ENCODE measurements around the gene ADGRL1. TPM values are rescaled to one million over a fixed set of nuclear protein-coding genes. Genes with fewer than 3 reads are reported as not detected.

Gene ADGRL1
- total RNA-seq, 1 experiment from 2014 or later = 117 TPM

DNA sequence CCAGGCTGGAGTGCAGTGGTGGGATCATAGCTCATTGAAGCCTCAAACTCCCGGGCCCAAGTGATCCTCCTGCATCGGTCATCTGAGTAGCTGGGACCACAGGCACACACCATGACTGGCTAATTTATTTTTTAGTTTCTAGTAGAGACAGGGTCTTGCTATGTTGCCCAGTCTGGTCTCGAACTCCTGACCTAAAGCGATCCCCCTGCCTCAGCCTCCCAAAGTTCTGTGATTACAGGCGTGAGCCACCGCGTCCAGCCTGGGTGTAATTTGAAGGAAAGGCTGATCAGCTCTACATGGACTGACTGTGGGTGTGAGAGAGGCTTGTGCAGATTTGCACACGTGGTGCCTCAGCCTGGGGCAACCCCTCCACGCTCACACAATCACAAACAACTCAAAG, 31.1 kb downstream of the ADGRL1 start:
- H2BK5ac ChIP-seq (ENCODE audit: insufficient read length, low read length) = no peak overlapping the region
- no peak overlapping the region for H3K27ac Mint-ChIP-seq
- H3K9me3 Mint-ChIP-seq = no peaks in the 10 kb centered on the region; a peak in 1 of 5 replicates
- H3K14ac ChIP-seq (ENCODE audit: insufficient read depth, low read length) = no peak overlapping the region
- no peaks in the 10 kb centered on the region for H4K20me1 ChIP-seq (ENCODE audit: control insufficient read depth, insufficient read depth, insufficient read length)
- H3K4me1 Mint-ChIP-seq = peaks cover 2 to 3% of the 10 kb centered on the region in 2 experiments; a peak in 1 of 4 replicates
- no peak overlapping the region for H3K27ac ChIP-seq (ENCODE audit: insufficient read length, low read depth, low read length)
- H2BK20ac ChIP-seq (ENCODE audit: low read depth, low read length, poor library complexity, severe bottlenecking) = no peak overlapping the region
- no peak overlapping the region for H2AK5ac ChIP-seq (ENCODE audit: insufficient read length, low read length)
- H3K79me1 ChIP-seq (ENCODE audit: insufficient read depth, low read depth, low read length, poor library complexity, severe bottlenecking) = no peaks in the 10 kb centered on the region
- no peak overlapping the region for H3K4me2 ChIP-seq (ENCODE audit: insufficient read depth, insufficient read length, low read length)
- H3K4me3 Mint-ChIP-seq = no peak overlapping the region
- H3K9ac ChIP-seq (ENCODE audit: extremely low read depth, insufficient read length, low read length) = no peak overlapping the region
- DNase-seq = no peak
- no peak overlapping the region for H3K4ac ChIP-seq (ENCODE audit: low read depth, low read length)
- H2BK120ac ChIP-seq (ENCODE audit: low read depth, low read length, poor library complexity, severe bottlenecking) = no peak overlapping the region
- H3K27me3 ChIP-seq (ENCODE audit: insufficient read depth, low read length) = no peaks in the 10 kb centered on the region
- H4K8ac ChIP-seq (replicated peaks; ENCODE audit: insufficient read length, low read depth, low read length) = no peak overlapping the region
- TF ChIP-seq, protein P1, sequence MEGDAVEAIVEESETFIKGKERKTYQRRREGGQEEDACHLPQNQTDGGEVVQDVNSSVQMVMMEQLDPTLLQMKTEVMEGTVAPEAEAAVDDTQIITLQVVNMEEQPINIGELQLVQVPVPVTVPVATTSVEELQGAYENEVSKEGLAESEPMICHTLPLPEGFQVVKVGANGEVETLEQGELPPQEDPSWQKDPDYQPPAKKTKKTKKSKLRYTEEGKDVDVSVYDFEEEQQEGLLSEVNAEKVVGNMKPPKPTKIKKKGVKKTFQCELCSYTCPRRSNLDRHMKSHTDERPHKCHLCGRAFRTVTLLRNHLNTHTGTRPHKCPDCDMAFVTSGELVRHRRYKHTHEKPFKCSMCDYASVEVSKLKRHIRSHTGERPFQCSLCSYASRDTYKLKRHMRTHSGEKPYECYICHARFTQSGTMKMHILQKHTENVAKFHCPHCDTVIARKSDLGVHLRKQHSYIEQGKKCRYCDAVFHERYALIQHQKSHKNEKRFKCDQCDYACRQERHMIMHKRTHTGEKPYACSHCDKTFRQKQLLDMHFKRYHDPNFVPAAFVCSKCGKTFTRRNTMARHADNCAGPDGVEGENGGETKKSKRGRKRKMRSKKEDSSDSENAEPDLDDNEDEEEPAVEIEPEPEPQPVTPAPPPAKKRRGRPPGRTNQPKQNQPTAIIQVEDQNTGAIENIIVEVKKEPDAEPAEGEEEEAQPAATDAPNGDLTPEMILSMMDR (conservative IDR thresholded peaks at IDR 0.05) = no peak
- H3K56ac ChIP-seq (ENCODE audit: insufficient read length, low read depth, low read length) = no peak overlapping the region
- no CpG with 5 or more reads among the region's 9 CpGs for WGBS (ENCODE audit: extremely low coverage, insufficient read length, low lambda C conversion rate)
- H4K91ac ChIP-seq (ENCODE audit: insufficient read length, low read depth, low read length) = no peak overlapping the region
- peaks cover 48 to 84% (median 75%) of the 10 kb centered on the region in 3 experiments for H3K36me3 Mint-ChIP-seq (ENCODE audit: insufficient read depth in 1 of 3, low read depth in 3 of 3)
- H3K18ac ChIP-seq (ENCODE audit: insufficient read length, low read depth, low read length) = no peak overlapping the region
- H2AFZ ChIP-seq (ENCODE audit: low read length) = no peak overlapping the region
- H3K23ac ChIP-seq (ENCODE audit: insufficient read length, low read depth, low read length) = no peak overlapping the region
- H3K4me1 ChIP-seq (ENCODE audit: insufficient read depth, low read length) = no peaks in the 10 kb centered on the region
- H3K23me2 ChIP-seq (ENCODE audit: insufficient read length, low read depth, low read length, poor library complexity, severe bottlenecking) = no peaks in the 10 kb centered on the region
- no peak overlapping the region for H2BK12ac ChIP-seq (ENCODE audit: insufficient read length, low read depth, low read length)
- H2BK15ac ChIP-seq (ENCODE audit: low read depth, low read length) = no peak overlapping the region
- H3T11ph ChIP-seq (ENCODE audit: low read length) = no peak overlapping the region
- H4K5ac ChIP-seq (ENCODE audit: insufficient read length, low read depth, low read length) = no peak overlapping the region
- no peaks in the 10 kb centered on the region for H3K79me2 ChIP-seq (ENCODE audit: insufficient read depth, low read length)
- H3K27me3 Mint-ChIP-seq (ENCODE audit: low read depth) = no peaks in the 10 kb centered on the region
- H3K9me3 ChIP-seq (ENCODE audit: control insufficient read depth, low read depth, low read length) = no peaks in the 10 kb centered on the region

Data from H9 (cell line).